NCI-H2196 treated with DMSO at 0.1 percent for 48 hours (cell line): Measurements from ENCODE around the gene ACAT2.
"Not testable (repeated sequence)": the region's sequence is repeated elsewhere in the genome, so short reads cannot be mapped to it uniquely, and the experiment has no call there.

Source experiments
- DNase-seq: peaks from one replicate; lab custom pipeline; 2025; ENCODE audit not compliant: unreplicated experiment; lab: John Stamatoyannopoulos, UW

ACAT2 gene

DNA sequence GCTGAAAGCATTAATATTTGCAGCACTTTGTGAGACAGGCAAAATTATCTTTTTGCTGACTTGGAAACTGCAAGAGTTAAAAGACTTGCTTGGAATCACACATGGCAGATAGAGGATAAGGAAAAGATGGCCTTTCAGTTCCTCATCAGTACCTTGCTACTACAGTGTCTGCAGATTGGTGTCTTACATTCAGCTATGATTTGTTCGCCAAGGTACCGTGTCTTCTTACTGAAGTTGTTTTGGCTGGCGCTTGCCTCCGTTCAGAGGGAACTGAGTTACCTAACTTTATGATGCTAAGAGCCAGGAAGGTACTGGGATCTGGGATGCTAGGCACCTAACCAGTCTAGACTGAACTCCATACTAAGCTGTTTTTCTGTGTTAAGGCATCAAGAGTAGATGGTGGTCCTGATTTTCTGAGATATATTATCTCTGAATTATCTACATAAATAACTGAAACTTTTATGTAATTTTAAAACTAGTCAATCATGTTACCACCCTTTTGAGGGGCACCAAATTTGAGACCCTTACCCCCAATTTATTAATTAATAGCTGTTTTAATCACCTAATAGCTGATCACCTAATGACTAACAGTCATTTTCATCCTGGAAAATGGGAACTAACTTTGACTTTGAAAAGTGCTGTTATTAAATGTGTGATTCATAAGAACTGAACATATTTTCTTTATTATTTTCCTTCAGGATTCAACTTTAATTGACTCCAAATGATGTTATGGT is 32.1 kb upstream of the ACAT2 start:
- DNase-seq, result no peak

DNA sequence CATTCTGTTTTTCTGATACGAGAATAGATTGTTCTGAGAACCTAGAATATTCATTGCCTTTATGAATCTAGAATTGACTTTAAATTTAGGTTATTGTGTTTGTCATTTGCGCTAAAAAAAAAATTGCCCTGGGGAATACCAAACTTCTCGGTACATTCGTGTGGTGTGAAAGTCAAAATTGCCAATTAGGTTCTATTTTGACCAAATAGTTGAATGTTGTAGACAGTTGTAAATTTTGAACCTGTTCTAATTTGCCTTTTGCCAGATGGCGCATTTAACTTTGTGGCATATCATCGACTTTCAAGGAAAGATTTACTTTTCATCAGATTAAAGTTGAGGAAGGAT is 31.5 kb upstream of the ACAT2 start:
- no peak for DNase-seq

GRCh38 chr6:159732550-159732949 is 29.3 kb upstream of the ACAT2 start:
- not testable (repeated sequence) for DNase-seq

GRCh38 chr6:159733395-159733794 is 28.4 kb upstream of the ACAT2 start:
- not testable (repeated sequence) for DNase-seq

DNA sequence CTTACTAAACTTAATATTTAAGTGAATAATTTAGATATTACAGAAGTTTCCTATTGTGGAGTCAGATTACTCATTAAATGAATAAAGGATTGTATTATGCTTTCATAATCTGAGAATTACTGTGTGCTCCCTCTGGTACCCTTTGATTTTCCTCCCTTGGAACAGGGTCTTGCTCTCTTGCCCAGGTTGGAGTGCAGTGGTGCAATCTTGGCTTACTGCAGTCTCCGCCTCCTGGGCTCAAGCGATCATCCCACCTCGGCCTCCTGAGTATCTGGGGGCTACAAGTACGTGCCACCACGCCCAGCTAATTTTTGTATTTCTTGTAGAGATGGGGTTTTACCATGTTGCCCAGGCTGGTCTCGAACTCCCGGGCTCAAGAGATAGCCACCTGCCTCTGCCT is 24.9 kb upstream of the ACAT2 start:
- DNase-seq, result no peak

DNA sequence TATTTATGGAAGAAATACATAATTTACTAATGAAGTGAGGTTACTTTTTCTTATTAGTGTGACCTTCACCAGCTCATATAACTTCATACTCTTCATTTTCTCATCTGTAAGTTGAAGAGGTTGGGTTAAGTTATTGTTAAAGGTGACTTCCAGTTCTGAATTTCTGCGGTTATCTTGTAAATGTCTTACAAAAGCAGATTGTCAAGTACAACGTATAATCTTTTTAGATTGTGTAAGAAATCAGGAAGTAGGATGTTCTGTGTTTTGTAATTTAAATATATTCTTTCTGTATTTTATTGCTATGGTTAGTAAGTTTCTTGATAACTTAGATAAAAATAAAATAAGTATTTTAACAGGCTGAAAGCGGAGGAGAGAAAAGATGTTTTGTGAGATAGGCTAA is 22.5 kb upstream of the ACAT2 start:
- no peak for DNase-seq

DNA sequence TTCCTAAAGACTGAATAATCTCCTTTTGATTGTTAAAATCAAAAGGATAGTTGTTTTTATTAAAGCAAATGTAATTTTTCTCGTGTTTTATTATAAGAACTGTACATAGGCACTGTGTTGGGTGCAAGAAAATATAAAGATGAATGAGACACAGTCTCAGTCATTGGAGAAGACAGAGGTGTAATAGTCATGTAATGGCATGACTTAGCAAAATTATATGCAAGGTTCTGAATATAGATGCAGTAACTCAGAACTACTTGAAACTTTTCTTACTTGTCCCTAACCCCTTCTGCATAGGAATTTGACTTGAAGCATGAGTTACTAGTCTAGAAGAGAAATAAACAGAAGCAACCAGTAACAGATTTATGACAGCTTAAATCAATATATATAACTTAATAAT is 19.7 kb upstream of the ACAT2 start:
- no peak for DNase-seq

DNA sequence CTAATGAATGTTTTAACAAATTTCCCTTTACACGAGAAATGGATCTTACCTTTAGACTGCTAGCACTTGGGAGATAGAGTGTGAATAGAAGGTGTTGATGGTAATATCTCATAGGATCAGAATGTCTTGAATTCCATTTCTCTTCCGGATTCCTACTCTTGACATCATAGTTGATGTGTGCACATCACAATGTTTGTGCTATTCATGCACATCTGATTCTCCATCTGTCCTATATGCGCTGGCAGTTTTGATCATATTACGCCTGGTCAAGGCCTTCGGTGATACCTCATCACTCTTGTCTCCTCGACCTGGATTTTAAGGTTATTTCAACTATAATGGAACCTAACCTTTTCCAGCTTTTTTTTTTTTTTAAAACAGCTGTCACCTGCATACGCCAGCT is 16.8 kb upstream of the ACAT2 start:
- DNase-seq, result no peak

DNA sequence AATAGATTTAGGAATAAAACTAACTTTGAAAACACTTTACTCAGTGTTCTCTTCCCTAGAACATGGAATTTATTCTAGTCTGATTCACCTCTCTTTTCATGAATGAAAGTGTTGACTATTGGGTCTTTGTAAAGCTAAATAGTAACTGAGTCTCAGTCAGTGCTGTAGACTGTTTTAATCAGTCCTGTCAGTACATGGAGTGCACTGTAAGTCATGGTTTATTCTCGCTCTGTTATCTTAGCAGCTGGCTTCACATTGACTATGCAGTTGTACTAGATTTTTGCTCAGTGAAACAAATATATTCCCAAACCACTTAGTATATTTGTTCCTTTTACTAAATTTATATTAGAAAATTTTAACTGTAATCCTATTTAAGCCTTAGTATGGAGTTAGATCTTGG is 15.1 kb upstream of the ACAT2 start:
- DNase-seq, result no peak

DNA sequence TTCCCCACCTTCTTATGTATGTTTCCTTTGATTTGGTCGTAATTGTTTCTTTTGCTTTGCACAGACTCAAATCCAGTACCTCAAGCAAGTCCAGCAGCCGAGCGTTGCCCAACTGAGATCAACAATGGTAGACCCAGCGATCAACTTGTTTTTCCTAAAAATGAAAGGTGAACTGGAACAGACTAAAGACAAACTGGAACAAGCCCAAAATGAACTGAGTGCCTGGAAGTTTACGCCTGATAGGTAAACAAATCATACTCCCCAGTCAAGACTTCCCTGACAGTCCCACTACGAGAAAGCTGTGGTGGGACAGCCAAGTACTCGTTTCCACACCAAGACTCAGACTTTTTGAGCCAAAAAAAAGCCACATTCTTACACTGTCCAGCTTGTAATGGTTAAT is 13.7 kb upstream of the ACAT2 start:
- not testable (repeated sequence) for DNase-seq

GRCh38 chr6:159751448-159751847 is 10.4 kb upstream of the ACAT2 start:
- no peak for DNase-seq

DNA sequence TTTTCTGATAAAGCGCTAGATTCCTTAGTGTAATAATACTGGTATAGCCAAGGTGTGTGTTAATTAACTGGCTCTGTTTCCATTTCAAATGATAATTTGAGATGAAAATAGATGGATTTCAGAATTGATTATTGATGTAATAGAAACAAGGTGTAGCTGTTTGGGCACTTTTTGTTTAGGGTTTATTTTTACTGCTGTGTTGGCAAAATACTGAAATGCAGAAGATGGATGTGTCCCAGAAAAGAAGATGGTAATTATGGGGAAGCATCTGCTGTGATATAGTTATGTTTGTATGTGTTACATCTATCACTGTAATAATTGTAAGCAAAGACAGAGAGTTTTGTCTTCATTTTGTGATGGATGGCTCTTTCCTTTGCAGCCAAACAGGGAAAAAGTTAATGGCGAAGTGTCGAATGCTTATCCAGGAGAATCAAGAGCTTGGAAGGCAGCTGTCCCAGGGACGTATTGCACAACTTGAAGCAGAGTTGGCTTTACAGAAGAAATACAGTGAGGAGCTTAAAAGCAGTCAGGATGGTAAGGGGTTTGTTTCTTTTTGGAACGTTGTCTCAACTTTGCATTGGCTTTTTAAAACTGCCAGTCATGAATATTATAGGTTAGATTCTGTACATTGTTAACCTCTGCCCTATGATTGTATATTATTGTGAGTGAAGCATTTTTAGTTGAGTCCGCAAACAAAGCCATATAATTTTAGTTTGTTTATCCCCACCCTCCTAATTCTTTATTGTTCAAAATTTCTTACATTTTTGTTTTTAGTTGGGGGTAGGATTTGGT is 8.6 kb upstream of the ACAT2 start:
- DNase-seq, result no peak

DNA sequence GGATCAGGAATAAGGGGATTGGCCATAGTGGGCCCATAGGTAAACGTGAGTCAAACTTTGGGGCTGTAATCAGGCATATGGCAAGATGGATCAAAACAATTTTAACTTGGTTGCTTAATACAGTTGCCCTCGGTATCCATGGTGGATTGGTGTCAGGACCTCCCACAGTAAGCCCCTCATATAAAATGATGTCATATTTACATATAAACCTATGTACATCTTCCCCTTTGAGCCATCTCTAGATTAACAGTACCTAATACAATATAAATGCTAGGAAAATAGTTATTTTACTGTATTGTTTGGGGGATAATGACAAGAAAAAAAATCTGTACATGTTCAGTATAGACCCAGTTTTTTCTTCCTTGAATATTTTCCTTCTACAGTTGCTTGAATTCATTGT is 7.4 kb upstream of the ACAT2 start:
- DNase-seq, result no peak

- DNase-seq, result no peak
Measured at GRCh38 chr6:159754959-159755914, 6.6 kb upstream of the ACAT2 start.

DNA sequence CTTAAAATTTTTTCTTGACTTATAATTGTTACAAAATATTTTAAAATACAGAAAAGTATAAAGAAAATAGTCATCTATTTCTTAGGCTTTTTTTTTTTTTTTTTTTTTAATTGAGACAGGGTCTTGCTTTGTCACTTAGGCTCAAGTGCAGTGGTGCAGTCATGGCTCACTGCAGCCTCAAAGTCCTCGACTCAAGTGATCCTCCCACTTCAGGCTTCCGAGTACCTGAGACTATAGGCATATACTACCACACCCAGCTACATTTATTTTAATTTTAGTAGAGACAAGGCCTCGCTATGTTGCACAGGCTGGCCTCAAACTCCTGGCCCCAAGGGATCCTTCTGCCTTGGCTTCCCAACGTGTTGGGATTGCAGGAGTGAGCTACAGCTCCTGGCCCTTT is 5.3 kb upstream of the ACAT2 start:
- no peak for DNase-seq

GRCh38 chr6:159758031-159759001 is 3.5 kb upstream of the ACAT2 start:
- DNase-seq, result no peak

DNA sequence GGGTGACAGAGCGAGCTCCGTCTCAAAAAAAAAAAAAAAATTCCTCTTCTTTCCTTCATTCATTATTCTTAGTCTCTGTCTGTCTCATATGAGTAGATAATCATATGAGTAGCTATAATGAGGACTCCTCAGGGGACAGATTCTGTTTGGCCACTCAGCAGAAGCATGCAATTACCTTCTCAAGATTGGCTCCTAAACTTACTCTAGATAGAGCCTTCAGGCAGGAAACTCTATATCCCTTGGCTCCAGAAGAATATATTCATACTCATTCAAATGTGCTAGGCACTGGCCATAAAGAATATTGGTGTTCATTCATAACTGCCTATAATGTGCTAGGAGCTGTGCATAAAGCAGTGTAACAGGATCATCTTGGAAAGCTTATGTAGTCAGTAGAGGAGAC is 2.2 kb upstream of the ACAT2 start:
- no peak for DNase-seq

GRCh38 chr6:159760602-159761057 is 1.2 kb upstream of the ACAT2 start:
- no peak for DNase-seq

DNA sequence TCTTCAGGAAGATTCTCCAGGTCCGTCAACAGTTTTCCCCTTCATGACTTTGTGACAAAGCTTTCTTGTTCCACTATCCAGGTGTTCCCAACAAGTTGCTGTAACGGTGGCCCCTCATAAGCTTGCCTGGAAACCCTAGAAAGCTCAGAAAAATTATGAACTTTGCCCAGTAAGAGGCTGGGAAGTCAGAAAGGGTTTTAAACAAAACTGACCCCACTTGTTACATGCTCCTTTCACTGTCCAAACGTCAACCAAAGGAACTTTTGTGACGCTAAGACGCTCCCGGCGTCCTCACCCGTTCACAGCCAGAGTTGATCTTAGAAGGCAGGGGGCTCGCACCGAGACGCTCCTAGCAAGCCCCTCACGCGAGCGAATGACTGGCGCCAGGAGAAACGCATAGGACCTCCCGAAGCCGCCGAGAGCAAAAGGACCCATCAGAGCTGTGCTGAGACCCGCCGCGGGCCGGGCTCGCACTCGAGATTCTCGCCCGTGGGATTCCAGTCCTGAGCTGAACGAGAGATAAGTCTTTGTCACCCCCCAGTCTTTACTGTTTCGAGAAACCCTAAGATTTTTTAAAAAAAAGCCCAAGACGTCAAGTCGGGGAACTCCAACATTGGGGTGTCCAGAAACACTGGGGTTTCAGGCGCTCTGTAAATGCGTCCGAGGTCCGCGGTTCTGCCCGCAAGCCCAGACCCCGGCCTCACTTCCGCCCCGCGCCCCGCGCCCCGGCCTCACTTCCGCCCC is 544 bp upstream of the ACAT2 start:
- DNase-seq, result no peak
